GM10266 (cell line): ENCODE data around the gene LRRC32.

Experiments
- DNase-seq: peaks from one replicate; pipeline ENCODE4 v3.0.0; 2012; ENCODE audit errors: extremely low spot score
- TF ChIP-seq, protein P1 (sequence below): IDR thresholded peaks from 2 replicates; pipeline ENCODE4 v1.5.1; 2012; ENCODE audit warnings: mild to moderate bottlenecking, low read depth; ENCODE audit not compliant: control insufficient read depth, insufficient read depth; ENCODE audit errors: missing control alignments

The LRRC32 gene

DNA sequence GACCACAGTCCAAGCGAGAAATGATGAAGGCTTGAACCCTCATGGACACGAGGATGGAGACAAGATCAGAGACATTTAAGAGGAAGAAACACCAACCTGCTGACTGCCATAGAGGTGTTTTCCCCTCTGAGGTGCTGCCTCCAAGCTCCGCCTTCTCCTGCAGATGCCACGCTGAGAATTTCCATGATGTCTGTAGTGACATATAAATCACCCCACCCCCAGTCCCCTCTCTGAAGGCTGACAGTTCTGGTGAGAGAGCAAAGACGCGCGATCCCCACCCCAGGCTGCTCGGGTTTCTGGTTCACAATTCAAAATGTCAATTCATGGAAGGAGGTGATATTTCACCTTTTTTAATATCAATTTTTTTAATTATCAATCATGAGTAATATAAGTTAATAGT, 28.2 kb downstream of the LRRC32 start:
- DNase-seq, result no peak

DNA sequence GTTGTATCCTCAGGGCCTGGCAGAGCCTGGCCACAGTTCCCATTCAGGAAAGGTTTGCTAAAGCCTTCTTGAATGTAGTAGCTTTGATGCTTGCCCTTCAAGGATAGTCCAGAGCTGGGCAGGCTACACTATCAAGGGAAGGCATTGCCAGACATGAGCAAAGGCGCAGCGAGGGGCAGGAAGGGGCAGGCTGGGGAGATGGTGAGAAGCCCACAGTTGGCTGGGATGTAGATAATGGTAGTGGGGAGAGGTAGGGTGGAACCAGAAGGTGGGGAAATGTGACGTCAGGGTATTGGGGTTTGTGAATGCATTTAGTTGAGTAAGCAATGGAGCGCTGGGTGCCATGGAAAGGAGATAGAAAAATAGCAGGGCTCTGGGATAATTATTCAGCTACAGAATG, 28.6 kb downstream of the LRRC32 start:
- TF ChIP-seq, protein P1, sequence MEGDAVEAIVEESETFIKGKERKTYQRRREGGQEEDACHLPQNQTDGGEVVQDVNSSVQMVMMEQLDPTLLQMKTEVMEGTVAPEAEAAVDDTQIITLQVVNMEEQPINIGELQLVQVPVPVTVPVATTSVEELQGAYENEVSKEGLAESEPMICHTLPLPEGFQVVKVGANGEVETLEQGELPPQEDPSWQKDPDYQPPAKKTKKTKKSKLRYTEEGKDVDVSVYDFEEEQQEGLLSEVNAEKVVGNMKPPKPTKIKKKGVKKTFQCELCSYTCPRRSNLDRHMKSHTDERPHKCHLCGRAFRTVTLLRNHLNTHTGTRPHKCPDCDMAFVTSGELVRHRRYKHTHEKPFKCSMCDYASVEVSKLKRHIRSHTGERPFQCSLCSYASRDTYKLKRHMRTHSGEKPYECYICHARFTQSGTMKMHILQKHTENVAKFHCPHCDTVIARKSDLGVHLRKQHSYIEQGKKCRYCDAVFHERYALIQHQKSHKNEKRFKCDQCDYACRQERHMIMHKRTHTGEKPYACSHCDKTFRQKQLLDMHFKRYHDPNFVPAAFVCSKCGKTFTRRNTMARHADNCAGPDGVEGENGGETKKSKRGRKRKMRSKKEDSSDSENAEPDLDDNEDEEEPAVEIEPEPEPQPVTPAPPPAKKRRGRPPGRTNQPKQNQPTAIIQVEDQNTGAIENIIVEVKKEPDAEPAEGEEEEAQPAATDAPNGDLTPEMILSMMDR, result no peak
- no peak for DNase-seq

More for the DNA sequence above, 28.2 kb downstream of the LRRC32 start:
- TF ChIP-seq, protein P1, result no peak

DNA sequence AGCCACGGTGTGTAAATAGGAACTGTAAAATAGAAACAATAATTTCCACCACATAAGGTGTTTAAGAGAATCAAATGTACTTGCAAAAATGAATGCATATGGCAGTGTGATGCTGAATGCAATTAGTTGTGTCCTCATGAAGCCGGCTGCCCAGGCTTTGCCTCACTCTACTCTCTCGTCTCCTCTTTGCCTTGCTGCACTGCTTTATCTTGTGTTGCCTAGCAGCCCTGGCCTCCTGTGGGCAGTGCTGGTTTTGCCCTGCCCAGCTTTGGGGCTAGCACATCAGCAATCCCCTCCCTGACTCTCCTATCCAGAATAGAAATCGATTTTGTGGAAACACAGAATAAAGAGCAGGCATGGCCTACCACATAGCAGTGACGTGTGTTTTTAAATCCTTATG, 30.0 kb downstream of the LRRC32 start:
- DNase-seq, result no peak

DNA sequence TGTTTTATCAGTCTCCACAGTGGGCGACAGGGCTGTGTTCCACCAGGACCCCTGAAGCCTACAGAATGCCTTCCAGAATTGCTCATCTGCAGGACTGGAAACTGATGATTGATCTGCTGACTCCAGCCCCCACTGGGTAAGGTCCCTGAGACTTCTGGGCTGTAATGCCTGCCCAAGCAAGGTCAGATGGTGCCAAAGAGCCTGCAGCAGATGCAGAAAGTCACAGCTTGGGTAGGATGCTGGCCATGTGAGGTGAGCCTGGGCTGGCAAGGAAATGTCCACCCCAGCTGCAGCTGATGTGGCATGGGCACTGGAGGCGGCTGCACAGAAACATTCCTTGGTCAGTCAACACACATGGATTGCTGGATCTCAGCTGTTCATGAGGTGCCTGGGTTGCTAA, 30.9 kb downstream of the LRRC32 start:
- DNase-seq, result no peak
- TF ChIP-seq, protein P1, result no peak

More for the DNA sequence above, 30.0 kb downstream of the LRRC32 start:
- TF ChIP-seq, protein P1, result no peak

DNA sequence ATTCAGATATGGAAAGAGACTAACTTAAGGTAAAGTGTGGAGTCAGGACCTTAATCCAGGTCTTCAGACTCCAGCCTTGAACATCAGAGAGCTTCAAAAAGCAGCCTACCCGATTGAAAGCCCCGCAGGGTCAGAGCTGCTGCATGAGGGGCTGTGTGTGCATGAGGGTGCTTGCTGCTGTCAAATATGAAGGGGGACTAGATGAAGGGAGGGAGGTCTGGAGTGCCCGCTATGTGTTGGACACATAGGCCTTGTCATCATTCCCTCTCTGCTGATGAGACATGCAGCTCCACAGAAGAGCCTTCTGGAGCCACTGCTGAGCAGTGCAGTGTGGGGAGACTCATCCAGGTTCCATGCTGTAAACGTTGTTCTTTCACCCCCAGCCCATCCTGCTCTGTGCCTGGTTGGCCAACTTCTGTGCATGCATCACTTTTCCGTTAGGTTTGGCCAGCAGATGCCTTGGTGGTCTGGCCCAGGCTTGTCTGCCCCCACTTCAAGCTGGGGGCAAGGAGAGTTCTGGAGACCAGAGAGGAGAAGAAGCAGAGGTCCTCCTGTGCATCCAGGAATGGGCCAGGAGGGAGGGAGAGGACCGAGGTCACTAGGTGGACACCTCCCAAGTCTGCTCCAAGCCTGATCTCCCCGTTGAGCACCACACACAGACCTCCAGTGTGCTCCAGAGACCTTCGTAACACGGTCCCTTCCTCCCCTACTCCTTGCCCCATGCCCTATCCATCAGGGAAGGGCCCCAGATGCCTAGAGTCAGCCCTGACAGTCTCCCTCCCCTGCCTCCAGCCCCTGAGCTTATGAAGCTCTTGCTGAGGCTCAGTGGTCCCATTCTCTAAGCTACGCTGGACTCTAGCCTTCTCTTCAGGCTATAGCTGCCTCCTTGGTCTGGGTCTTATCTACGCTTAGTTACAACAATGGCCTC, 32.0 kb downstream of the LRRC32 start:
- no peak for DNase-seq
- TF ChIP-seq, protein P1, result no peak

DNA sequence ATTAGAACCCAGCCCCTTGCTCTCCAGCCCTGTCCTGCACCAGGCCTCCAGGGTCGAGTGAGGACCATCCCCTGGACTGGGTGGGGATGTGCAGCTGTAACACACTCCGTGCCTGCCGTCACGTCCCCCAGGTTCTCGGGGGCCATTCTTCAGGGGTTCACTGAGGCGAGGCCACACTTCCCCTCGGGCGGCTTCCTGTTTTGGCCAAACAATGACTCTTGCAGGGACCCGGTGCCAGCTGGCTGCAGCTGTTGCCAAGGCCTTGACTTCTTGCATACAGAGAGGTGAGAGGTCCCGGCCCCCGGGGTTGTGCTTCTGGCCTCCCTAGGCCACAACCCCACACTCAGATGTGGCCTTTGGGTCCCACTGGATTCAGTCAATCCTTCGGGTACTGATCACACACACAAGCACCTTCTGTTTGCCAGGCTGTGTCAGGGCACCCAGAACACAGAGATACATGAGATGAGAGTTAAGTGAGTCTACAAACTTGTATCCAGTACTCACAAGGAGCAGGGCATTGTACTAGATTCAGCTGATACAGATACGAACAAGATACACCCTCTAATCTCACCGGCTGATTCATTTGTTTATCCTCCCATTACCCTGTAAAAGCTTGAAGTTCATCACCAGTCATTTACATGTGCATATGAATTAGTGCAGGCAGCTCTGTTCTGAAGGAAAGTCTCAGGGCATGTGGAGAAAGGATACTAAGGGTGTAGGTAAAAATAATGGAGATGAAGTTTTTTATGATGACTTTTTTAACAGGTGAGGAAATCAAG, 32.9 kb downstream of the LRRC32 start:
- TF ChIP-seq, protein P1, result no peak
- DNase-seq, result no peak
